GM18517 (cell line): ENCODE data around the gene SDCCAG8.

Experiments used
- ATAC-seq: cut with Tn5 transposase; IDR thresholded peaks from one replicate; pipeline ENCODE4 v1.9.1; 2021; ENCODE audit warnings: mild to moderate bottlenecking, moderate library complexity; ENCODE audit not compliant: unreplicated experiment

SDCCAG8 gene

DNA sequence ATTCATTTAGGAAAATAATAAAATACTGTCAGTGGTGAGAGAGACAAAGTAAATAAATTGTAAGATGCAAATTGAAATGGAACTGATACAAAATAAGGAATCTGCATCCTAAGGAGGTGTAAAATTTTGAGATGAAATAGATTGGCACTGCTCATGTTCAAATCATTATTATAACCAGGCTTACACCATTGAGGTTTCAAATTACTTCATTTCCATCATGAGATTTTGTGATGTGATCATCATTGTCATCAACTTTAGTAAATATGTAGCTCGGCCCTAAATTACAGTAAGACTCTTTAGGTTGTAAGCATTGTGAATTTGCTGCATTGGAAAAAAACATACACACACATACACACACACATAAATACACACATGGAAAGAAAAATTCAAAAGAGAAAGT lies 123.4 kb downstream of the SDCCAG8 start:
- ATAC-seq = no peak

DNA sequence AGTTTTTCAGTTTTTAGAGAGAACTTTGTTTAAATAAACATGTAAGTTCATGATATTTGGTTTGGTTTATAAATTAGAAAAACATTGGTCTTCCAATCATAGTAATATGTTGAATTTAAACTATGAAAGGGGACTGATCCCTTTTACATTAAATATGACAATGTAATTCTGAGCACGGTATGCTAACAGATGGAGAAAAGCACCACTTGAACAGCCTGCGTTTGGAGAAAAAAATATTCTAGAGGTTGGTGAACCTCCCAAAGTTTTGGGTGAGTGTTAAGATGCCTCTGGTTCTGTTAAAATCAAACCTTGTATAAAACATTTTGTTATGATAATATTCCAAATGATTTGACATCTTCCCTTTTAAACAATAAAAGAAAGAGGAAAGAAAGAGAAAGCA lies 123.9 kb downstream of the SDCCAG8 start:
- no peak for ATAC-seq

- no peak for ATAC-seq
These were observed 132.4 kb downstream of the SDCCAG8 start for GRCh38 chr1:243388276-243388675.

DNA sequence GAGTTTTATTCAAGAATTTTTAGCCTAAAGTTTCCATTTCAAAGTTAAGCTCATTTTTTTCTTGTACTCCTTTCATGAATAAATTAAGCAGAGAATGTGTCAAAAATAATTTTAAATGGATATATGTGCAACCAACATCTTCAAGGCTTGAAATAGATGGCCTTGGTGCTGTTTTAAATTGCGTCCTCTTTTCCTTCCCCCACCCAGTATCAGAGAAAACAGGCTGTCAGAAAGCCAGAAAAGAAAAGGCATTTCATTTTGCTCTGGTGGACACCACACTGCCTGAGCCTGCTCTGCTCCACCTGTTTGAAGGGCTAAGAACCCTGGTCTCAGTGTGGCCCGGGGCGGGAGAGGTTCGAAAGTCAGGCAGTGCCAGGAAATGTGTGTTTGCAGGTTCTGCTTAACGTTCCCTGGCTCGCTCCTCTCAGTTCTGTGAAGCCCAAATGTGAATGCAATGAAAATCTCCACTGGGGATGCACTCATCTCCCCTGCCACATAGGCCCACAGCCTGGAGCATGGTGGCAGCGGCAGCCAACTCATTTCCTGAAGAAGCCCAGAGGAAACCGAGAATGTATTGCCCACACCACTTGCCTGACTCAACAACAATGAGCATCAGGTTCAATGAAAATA lies 134.4 kb downstream of the SDCCAG8 start:
- no peak for ATAC-seq

DNA sequence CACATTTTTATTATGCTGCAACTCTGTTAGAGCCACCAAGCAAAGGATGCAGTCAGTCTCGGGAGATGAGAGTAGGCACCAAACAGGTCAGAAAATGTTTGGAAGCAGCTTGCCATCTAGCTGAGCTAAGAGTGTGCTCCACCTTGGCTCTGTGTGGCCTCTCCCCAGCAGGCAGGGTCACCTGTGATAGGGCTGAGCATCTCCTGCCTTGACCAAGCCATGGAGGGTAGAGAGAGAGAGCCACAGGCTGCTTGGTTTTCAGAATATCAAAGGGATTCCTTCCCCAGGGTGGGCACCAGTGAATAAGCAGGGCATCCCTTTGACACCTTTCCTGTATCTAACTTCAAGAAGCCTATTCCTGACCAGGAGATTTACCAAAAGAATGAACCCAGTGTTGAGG lies 135.5 kb downstream of the SDCCAG8 start:
- no peak for ATAC-seq

GRCh38 chr1:243393096-243393495 lies 137.3 kb downstream of the SDCCAG8 start:
- no peak for ATAC-seq

- ATAC-seq = no peak
These were observed 138.2 kb downstream of the SDCCAG8 start for GRCh38 chr1:243394066-243394465.

GRCh38 chr1:243394601-243395464 lies 139.0 kb downstream of the SDCCAG8 start:
- no peak for ATAC-seq

DNA sequence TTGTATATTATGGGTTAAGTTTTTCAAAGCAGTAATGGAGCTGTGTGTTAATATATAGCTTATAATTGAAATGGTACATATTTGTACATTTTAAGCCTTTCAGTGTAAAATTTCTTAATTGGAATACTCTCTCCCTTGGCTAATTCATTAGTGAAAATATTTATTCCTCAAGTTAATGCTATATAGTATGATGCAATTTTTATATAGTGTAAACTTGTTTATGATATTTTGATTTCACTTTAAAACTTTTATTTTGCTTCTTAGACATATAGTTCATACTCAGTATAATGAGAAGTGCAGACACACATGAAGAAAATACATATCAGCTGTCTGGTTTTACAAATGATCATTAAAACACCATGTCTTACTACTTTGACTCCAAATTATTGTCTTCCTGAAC lies 140.6 kb downstream of the SDCCAG8 start:
- no peak for ATAC-seq

DNA sequence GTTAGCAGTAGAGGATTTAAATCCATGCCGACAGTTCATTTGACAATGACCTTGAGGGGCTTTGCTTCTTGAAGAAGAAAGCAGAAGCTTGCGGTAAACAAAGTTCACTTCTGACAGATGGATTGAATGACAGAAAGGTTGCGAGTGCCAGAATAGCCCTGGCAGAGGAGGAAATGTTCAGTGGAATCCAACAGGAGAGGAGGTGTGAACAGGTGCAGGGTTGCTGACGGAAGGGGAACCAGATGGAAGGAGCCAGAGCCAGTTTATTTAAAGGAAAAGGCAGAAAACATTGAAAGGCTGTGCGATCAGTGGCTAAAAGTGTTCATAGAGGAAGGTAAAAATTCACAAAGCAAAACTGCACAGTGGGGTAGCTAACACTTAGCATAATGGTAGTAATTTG lies 141.0 kb downstream of the SDCCAG8 start:
- no peak for ATAC-seq

DNA sequence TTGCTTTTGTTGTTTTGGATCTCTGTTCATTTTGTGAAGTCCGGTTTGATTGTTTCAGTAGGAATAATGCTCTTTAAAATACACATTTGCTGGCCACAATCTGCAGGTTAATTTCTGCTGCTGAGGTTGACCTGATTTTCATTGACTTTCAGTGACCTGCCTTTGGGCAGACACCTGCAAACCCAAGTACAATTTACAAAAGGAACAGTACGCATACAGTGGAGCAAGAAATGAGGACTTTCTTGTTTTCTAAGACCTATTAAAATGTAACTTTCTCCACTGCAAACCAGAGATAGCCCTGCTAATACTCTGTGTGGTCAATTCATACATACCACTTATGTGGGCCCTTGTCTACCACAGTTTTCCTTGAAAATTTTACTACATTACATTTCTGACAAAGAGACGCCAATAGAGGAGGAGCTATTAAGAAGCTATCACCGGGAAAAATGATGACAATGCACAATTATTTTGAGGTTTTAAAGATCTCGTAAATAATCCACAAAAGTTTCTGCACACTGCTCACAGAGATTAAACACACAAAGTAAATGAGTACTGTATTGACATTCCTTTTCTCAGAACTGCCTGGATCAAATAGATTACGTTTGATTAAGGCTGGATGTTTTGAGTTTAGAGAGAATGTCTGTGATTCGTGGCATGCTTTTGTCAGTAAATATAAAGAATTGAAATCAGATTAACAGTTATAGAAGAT lies 141.9 kb downstream of the SDCCAG8 start:
- ATAC-seq = no peak

GRCh38 chr1:243399561-243400155 lies 143.8 kb downstream of the SDCCAG8 start:
- no peak for ATAC-seq

GRCh38 chr1:243402868-243403267 lies 147.0 kb downstream of the SDCCAG8 start:
- ATAC-seq = no peak

DNA sequence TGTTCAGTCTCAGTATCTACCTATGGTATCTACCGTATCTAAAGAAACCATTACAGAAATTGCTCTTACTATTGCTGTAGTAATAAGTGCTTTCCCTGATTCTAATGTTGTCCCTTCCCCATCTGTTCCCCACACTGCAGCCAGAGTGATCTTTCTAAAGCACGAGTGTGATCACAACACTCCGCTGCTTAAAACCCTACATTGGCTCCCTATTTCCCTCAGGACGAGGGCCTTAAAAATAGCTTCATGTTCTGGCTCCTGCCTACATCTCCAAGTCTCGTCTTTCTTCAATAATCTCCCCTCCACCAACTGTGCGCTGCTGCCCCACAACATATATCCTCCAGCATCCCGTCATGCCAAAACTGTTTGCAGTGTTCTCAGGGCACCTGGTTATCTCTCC lies 150.6 kb downstream of the SDCCAG8 start:
- ATAC-seq = no peak

- ATAC-seq = no peak
These were observed 151.6 kb downstream of the SDCCAG8 start for GRCh38 chr1:243407284-243408018.

- ATAC-seq = no peak
These were observed 152.6 kb downstream of the SDCCAG8 start for GRCh38 chr1:243408479-243408878.

DNA sequence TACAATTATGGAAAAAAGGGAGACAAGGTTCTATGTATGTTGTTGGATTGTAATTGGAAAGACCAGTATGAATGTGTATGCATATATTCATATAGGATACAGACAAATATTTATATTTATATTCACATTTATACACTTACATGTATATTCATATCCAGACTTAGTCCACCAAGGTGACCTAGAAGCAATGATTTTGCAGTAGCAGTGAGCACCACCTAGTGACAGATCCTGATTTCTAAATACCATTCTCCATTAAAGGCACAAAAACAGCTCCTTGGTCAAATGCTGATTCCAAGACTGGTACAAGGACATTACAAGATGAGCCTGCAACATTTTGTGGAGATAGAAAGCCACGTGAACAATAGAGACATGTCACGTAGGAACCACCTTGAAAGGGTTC lies 153.4 kb downstream of the SDCCAG8 start:
- no peak for ATAC-seq

DNA sequence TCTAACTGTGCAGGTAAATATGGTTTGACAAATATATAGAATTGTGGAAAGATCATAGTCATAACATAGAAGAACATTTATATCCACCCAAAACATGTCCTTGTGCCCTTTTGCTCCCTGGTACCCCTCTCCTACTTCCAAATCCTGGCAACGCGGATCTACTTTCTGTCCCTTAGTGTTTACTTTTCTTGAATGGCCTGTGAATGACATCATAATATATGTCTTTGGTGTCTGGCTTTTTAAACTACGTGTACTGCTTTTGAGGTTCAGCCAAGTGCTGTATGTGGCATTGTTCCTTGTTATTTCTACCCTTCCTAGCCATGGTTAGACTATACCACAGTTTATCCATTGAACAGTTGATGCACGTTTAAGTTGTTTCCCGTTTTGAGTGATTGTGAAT lies 155.6 kb downstream of the SDCCAG8 start:
- ATAC-seq = no peak

GRCh38 chr1:243413431-243414151 lies 157.8 kb downstream of the SDCCAG8 start:
- ATAC-seq = peak; percentile 87

DNA sequence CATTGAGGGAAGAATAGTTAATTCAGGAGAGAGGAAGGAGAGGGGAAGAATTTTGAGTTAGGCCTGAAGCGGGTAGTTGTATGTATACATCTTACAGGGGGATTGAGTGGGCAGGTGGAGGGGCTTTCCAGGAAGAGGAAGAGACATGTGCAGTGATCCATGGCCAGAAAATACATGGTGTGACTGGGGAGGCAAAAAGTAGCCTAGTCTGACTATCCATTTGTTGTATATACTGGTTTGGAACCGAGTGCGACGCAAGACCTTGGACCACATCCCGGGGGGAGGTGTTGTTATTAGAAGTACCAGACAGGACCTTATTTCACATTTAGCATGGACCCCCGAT lies 158.3 kb downstream of the SDCCAG8 start:
- no peak for ATAC-seq
